DOHH2 (cell line): ENCODE results near the gene PPP2R2D.

Experiments
- EZH2phosphoT487 ChIP-seq: fragments of 200-600 bp; sonication (generic); IDR thresholded peaks from 2 replicates; pipeline ENCODE4 v1.6.1; 2017; ENCODE audit warnings: borderline replicate concordance, mild to moderate bottlenecking, antibody characterized with exemption, low read length, moderate library complexity, mixed read lengths
- TF ChIP-seq, protein P1 (sequence below): fragments of 200-600 bp; sonication (generic); IDR thresholded peaks from one replicate; pipeline ENCODE4 v1.5.1; 2014; ENCODE audit warnings: antibody characterized with exemption, mild to moderate bottlenecking, low read depth, low read length; ENCODE audit not compliant: poor library complexity, severe bottlenecking

DNA sequence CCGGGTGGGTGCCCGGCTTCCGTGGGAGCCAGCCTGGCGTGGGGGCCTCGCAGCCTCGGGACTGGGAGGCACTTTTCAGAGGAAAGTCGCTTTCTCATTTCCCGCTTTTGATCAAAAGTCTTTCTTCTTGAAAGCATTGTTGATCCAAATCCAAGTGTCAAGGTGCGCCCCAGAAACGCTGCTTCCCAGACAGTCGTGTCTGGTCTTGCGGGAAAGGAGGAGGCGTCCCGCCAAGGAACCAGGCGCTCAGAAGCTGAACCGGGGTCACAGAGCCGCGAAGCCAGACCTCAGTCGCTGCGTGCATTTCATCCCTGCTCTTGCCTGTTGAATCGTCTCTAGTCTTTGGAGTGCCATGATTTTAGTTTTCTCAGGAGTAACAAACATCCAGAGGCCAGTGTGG lies 82.0 kb downstream of the PPP2R2D start:
- TF ChIP-seq, protein P1, sequence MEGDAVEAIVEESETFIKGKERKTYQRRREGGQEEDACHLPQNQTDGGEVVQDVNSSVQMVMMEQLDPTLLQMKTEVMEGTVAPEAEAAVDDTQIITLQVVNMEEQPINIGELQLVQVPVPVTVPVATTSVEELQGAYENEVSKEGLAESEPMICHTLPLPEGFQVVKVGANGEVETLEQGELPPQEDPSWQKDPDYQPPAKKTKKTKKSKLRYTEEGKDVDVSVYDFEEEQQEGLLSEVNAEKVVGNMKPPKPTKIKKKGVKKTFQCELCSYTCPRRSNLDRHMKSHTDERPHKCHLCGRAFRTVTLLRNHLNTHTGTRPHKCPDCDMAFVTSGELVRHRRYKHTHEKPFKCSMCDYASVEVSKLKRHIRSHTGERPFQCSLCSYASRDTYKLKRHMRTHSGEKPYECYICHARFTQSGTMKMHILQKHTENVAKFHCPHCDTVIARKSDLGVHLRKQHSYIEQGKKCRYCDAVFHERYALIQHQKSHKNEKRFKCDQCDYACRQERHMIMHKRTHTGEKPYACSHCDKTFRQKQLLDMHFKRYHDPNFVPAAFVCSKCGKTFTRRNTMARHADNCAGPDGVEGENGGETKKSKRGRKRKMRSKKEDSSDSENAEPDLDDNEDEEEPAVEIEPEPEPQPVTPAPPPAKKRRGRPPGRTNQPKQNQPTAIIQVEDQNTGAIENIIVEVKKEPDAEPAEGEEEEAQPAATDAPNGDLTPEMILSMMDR, result no peak
- no peak for TF ChIP-seq EZH2phosphoT487
